NCI-H748 (cell line): Measurements from ENCODE around the gene SLAMF9.

Experiments used
- DNase-seq: peaks from one replicate; lab custom pipeline; 2025; ENCODE audit not compliant: unreplicated experiment; lab: John Stamatoyannopoulos, UW

Gene SLAMF9

DNA sequence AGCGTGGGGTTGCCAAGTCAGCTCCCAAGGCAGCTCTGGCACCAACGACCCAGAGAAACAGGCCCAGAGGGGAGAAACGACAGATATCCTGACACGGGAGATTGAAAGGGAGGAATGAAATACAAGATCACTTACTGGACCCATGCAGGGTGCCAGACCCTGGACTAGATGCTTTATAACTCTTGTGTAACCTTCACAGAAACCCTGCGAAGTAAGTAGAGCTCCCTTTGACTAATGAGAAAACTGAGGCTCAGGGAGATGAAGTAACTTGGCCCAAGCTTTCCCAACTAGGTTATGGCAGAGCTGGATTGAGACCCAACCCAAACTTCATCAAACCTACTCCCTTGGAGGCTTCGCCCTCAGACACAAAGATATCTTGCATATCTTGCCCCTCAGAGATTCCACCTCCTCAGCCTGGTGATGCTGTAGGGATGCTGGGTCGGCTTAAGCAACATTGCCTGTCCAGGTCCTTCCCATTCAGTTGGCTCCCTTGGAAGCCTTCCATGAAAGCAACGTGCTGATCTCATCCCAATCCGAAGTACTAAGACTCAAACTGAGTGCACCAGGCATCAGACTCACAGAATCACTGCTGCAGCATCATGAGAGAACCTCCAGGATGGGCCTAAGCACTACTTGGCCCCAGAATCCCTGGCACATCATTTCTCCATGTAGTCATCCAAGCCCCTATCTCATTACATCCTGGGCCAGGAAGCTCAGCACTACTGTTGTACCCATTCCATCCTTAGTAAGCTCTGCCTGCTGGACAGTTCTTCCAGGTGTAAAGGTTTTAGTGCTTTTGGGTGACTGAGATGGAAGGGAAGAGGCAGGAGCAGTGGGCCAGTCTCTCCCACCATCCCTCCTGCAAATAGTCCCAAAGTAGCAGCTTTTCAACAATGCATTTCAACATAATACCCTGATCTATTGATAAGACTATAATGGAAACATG is 7.5 kb downstream of the SLAMF9 start:
- DNase-seq = no peak

DNA sequence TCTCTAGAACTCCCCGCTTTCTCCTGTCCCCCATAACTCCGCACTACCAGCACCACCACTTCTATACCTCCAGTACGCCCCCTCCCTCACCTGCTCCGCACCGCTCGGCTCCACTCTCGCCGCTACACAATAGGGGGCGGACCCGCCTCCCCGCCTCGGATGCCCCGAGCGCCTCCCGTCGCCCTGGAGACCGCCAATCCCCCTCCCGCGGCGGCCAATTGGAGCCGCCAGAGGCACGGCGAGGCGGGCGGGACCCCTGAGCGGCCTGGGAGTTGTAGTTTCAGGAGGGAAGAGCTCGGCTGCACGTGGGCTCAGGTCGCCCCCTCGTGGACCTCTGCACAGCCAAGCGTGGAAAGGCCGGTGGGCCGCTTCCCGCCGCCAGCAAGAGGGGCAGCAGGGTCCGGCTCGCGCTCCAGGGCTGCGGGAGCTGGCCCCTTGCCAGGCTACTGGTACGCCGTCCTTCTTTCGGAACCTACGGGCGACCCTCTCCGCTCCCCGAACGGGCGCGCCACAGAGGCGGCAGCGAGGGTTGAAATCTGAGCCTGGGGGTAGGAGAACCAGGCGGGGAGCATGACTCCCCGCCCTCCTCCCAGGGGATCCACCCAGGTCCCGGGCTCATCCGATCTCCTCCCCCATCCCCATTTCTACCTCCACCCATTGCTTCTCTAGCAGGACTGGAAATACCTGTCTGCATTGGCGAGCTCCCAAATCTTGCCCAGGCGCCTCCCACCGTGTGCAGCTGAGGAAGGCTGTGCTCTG is 8.4 kb downstream of the SLAMF9 start, which contains the start of gene IGSF9:
TSS of gene IGSF9 (minus strand) at position 131 of the 759 bp plus-strand sequence. CDS start 2,159 bp downstream, outside the sequence.
- peak; percentile 97 for DNase-seq

DNA sequence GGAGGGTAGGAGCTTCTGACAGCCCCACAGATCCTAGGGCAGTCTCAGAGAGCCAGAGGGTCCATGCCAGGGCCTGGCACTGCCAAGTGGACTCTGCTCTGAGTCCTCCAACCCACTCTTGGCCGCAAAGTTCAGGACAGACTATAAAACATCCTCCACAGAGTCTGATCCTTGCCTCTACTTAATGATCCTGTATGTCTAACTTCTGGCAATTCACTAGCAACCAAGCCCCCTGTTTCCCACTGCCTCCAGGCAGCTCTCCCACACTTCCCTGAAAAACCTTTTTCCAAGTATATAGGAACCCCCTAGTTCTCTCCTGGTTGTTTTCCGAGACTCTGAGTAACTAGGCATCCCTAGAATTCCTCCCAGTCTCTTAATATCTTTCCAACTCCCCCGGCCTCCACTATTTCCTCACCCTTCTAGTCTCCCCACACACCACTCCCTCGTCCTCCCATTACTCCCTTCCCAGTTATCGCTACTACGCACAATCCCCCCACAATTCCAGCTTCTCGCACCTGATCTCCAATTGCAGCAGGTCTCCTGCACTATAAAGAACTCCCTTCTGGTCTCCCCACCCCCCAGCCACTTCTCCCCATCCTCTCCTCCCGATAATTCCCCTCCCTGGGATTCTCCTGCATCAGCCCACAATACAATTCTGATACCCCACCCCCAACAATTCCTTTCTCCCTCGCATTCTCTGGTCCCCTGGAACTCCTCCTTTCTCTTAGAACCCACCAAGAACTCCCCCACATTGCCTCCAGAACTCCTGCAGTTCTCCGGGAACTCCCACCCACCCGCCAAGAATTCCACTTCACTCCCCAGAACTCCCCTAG is 9.2 kb downstream of the SLAMF9 start:
- DNase-seq = peak; percentile 54

DNA sequence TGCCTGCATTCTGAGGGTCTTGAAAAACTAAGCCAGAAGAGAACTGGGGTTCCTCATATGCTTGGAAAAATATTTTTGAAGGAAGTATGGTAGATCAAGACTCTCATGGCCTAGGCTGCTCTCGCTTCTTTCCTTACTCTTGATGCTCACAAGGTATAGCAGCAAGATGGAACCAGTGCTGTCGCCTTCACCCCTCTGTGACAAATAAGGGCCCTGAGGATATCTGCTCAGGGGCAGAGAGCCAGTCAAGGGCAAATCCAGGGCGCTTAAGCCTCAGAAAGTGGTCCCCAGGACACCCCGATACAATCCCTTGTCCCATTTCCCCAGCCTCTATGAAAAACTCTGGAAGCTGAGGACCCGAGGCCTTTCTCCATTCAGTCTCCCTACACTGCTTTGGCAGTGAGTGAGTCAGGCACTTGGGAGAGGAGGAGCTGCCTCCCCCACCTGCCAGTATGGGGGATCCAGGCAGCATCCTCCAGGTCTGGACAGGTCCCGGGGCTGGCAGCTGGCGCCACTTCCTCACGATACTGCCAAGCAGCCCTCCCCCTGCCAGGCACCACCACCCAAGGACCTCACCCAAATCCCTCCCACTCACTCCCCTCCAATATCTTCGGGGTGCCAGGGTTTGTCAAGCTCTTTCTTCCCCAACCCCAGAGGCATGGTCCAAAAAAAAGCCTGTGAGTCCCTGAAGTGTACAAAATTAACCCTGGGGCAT is 10.0 kb downstream of the SLAMF9 start:
- peak; percentile 26 for DNase-seq

DNA sequence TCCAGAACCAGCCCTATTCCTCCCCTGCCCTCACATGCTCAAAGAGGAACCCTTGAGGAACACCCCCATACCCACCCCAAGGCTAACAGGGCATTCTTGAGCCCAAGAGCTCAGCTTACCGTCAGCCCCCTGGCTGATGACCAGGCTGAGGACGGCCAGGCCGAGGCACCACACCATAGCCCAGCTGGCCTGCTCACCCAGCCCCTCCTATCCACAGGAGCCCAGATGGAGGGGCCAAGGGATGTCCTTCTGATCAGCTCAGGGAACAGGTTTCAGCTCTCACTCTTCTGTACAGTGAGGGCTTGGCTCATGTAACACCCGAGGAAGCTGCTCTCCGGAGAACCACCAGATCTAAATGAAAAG is 10.8 kb downstream of the SLAMF9 start:
- no peak for DNase-seq

DNA sequence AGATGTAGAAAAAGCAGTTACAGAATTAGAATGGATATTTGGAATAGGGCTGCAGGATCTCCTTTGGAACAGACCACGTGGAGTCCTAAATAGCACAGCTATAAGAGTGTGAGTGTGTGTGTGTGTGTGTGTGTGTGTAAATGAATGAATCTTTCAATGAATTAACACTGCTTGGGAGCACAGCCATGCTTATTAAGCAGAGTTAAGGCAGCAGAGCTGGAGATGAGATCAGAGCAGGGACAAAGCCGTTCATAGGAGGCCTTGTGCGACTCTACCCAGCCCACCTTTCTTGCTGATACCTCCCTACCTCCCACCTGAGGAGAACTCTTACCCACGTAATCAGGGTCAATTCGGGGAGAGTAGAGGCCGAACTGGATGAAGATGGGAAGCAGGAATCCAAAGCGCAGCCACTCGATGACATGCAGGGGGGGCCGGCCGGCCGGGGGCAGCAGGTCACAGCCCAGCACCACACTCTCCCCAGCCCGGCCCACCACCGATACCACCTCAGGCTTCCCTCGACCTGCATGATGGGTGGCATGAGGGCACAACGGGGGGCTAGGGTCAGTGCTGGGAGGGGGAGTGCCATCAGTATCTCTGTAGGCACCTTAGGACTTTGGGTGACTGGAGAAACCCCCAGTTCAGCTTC is 11.3 kb downstream of the SLAMF9 start:
- no peak for DNase-seq

DNA sequence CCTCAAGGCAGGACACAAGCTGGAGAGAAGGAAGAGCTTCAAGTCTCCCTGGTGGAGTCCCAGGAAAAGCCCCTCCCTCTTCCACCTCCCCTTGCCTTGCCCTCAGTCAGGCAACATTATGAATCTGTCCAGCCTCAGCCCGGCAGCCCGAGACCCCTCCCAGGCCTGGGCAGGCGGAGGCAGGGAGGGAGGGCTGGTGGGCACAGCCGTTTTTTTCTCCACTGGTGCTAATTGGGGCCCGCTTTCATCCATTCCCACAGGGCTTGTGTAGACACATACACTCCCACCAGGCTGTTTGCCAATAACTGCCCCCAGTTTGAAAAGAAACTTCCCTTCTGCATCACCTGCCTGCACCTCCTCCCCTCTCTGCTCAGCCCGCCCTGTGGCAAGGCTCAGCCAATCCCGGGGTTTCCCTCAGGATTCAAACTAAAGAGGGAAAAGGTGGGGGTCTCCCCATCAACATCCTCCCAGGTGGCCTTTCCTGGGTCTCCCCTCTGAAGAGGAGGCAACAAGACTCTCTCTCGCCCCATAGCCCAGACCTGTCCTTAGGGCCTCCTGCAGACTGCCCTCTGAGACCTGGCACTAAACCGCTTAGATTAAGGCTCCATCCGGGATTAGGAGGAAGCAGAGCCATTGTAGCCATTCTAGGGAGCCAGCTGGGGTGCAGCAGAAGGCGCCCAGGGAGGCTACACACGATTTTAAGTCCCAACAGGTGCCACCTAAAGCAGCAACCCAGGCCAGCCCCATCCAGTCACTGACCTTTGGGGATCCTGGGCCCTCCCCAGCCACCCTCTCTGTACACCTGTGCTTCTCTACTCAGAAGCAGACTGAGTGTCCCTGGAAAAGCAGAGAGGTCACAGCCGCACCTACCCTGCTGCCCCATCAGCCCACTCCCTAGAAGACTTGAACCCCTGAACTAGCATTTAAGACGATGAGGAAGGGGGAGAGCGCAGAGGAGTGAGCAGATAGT is 12.2 kb downstream of the SLAMF9 start:
- peak; percentile 92 for DNase-seq

DNA sequence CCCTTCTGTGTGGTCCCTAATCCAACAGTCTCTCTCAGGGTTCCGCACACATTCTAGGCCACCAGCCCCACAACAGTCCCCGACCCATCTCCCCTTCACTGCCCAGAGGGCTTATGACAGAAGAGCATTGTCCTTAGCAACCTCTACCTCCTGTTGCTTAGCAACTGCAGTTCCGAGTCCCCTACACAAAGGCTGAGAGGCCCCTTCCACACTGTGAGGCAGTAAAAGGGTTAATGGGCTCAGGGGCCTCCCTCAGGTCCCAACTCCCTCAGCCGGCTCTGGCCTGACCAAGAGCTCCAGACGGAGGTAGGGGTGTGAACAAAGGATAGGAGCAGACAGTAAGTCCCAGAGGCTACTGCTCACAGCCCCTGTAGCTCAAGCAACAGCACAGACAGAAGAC is 12.9 kb downstream of the SLAMF9 start:
- peak; percentile 90 for DNase-seq

DNA sequence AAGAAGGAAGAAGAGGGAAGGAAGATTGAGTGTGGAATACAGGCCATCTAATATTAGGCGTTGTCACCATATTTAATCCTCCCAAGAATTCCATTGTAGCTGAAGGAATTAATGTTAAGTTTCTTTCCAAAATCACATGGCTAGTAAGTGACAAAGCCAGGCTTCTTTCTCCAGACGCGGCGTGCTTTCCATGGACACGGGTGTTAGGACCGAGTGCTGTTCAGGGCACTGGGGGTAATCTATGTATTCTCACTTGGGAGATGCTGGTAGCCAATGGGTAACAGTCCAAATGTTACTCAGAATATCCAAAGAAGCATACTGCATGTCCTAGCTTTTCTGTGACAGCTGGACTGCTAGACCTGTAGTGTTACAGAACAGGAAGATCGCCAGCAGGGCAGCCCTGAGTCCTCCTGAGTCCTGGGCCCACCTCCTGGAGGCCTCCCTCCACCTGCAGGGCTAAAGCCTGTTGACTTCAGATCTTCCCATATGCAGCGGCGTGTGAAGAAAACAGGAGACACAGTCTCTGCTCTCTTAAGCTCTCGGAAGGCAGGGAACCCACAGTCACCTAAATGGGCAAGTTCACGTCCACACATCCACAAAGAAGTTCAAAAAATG is 13.9 kb downstream of the SLAMF9 start:
- DNase-seq = no peak

DNA sequence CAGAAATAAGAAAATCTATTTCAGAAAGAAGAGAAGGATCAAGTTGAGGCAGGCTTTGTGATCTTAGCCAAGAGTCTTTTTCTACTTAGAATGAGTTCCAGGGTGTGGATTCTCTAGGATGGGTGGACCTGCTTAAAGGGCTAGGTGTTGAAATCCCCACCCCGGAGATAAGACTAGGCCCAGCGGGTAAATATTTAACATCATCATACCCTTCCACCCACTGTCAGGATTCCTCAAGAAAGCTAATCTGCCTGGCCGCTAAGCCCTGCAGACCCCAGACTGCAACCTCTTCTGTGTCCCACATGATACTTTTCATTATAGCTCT is 14.4 kb downstream of the SLAMF9 start:
- no peak for DNase-seq

DNA sequence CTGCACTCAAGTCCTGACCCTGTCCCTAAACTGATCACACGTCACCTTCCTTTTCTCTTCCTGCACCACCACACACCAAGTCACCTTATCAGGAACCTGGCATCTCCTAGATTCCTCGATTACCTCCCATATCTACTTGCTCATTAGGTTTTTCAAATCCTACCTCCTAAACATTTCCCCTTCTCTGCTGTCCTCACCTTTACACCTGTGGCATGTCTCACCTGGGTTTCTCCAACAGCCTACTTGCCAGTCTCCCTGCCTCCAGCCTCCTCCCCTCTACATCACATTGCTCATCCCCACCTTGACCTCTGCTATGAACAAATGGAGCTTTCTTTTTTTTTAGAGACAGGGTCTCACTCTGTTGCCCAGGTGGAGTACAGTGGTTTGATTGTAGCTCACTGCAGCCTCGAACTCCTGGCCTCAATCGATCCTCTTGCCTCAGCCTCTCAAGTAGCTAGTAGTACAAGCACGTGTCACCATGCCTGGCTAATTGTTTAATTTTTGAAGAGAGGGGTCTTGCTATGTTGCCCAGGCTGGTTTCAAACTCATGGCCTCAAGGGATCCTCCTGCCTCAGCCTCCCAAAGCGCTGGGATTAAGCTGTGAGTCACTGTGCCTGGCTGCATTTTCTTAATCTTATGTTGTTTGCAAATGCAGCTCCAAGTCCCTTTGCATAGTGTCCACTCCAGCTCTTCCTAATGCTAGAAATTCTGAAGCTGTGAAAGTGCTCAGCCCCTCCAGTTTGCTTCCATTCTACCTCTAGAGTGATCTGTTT is 14.9 kb downstream of the SLAMF9 start:
- no peak for DNase-seq

DNA sequence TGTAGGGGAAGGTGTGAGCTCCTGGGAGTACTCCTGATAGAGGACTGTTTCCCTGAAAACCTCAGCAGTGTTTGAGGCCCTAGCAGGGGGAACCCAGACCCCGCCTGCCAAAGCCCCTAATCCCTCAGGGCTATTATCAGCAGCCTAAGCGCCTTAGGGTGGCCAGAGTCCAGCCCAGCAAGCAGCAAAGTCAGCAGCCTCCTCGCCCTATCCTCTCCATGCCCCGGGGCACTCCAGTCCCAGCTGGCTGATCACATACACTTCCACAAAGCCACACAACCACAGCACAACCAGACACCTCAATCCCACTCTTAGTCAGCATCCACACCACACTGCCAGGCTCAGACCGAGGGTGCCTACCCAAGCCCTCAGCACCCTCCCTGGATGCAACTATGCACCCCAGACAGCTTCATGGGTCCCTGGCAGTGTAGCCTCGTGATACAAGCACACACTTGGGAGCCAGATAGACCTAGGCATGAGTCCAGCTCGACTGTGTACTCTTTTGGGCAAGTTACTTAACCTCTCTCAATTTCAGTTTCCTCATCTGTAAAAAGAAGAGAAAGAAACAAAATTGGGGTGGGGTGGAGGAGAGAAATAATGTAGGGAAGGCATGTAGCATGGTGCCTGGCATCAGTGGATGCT is 15.7 kb downstream of the SLAMF9 start:
- no peak for DNase-seq

DNA sequence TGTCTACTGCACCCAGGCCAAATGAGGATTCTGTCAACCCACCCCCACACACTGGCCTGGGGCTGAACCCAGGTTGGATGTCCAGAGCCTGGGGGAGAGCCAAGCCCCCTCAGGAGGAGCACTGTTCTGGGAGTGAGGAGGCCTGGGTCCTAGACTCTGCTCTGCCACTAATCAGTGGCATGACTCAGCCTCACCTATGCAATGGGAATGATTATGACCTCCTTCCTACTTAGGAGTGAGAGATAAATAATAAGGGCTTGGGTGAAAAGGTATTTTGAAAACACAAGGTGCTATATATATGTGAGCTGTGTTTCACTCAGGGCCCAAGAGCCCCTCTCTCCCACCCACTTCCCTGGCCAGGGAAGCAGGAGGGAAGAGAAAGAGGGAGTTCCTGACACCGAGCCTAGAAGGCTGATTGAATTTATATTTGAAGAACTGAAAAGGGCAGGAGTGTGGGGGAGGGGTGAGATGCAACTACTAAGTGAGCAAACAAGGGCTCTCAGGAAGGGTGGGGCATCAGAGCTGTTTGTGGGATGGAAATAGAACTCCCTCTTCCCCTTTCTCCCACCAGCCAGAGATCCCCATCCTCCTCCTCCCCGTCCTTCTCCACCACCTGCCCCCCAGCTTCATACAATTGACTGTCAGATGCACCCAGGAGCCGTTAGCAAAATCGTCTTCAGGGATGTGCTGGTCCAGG is 16.8 kb downstream of the SLAMF9 start:
- DNase-seq = peak; percentile 71

DNA sequence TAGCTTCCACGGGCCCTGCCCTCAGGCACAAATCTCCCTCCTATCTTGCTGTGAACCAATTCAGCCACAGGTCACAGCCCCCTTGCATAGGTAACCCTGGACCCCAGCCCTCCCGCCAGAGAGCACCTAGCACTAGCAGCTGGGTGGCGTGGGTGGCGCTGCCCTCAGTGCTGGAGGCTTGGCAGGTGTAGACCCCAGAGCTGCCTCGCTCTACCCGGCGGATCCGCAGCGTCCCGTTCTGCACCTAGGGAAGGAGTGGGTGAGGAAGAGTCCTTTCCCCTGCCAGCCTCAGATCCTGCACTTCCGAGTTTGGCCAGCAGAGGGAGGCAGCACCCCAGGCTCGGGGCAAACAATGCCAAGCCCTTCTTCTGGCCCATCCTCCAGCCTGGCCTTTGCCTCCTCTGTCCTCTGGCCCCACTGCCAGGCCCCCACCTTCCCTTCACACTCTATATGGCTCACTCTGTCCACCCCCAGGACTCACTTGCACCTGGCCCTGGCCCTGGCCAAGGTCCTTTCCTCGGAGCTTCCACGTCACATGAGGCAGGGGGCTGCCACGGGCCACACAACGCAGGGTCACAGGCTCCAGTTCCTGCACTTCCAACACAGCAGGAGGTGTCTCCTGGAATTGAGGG is 17.6 kb downstream of the SLAMF9 start:
- DNase-seq = peak; percentile 60

DNA sequence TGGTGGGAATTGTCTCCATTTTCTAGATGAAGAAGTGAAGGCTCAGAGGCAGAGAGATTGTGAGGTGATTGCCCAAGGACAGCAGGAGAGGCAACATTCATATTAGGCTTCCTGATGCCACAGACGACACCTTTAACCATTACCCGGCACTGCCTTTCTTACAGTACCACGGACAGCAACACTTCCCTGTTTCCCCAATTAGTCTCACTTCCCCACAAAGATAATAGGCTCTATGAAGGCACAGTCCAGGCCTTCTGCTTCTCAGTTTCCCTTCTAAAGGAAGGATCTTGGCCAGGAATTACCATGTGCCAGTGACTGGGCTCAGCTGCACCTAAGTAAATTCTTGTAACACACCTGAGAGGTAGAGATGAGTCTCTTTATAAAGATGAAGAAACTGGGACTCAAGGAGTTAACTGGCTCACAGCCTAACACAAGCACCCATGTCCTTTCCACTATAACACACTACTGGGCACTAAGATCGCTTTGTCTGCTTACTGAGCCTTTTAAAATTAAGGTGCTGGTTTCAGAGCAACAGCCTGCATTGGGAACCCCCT is 18.2 kb downstream of the SLAMF9 start:
- DNase-seq = no peak

DNA sequence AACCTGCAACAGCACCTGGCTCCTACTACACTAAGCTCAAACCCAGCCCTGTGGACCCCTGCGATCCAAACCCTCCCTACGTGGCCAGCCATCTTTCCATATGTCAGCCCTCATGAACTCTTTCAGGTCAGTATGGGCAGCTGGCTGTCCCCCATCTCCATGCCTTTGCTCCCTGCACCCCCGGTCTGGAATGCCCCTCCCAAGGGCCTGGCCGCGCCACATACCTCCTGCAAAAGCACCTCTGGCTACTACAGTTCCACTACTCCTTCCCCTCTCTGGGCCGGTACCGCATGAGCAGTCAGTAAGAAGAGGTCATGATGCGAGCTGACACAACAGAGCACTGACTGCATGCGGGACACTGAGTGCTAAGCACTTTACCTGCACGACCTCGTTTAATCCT is 18.7 kb downstream of the SLAMF9 start:
- DNase-seq = no peak
